Mucosa of descending colon (tissue), 3 donors: ENCODE results near the gene SYNJ2. TPM values are rescaled to one million over a fixed set of nuclear protein-coding genes. Genes with fewer than 3 reads are reported as not detected.

ENCODE experiments used
- ATAC-seq: fragments of 200-7000 bp; cut with Tn5 transposase; one replicate; pipeline ENCODE4 v1.9.1; 2020; ENCODE audit warnings: mild to moderate bottlenecking, moderate library complexity
- DNase-seq, 3 donors: peaks; one replicate each; pipeline ENCODE4 v3.0.0-alpha.2; 2020
- H3K36me3 ChIP-seq: fragments of 200-600 bp; one replicate; pipeline ENCODE4 v1.8.0; 2021; ENCODE audit warnings: low read depth, mild to moderate bottlenecking
- H3K4me1 ChIP-seq: fragments of 200-600 bp; one replicate; pipeline ENCODE4 v1.8.0; 2021; ENCODE audit warnings: low read depth, mild to moderate bottlenecking
- H3K4me3 ChIP-seq: fragments of 200-600 bp; one replicate; pipeline ENCODE4 v1.8.0; 2021; ENCODE audit warnings: mild to moderate bottlenecking
- H3K9me3 ChIP-seq: fragments of 200-600 bp; one replicate; pipeline ENCODE4 v1.8.0; 2021; ENCODE audit warnings: mild to moderate bottlenecking
- intact Hi-C, 2 donors: fragments of 100-400 bp; cut with DNase I in 1 of 2; cut with micrococcal nuclease in 1 of 2; formaldehyde crosslinking; loops; one replicate each; pipeline versions ENCODE4 v1.11.0 to v1.11.1; 2022; cut with DNase I, micrococcal nuclease
- total RNA-seq, 3 donors: library from RNA; stranded (reverse); fragmentation: NEBNext Ultra II Directional in 2 of 3; extraction: Animal tissue kit (Norgen Biotek cat#: 25700) in 2 of 3; gene quantifications; one replicate each; pipeline versions ENCODE4 v1.2.1 to v1.2.4, GENCODE V29; 2021 to 2023
- TF ChIP-seq, protein P1 (sequence below): fragments of 200-600 bp; IDR thresholded peaks from one replicate; pipeline ENCODE4 v1.8.0; 2022; ENCODE audit warnings: antibody characterized with exemption, mild to moderate bottlenecking
- donor health status: DM: no; HTN: no; CAD: no; lungs with moderate emphysema.
- donor health status: DM: no; HTN: no; CAD: no.
- donor health status: DM: no; HTN: yes; CAD: no.

Gene SYNJ2
- total RNA-seq, 3 donors from 2014 or later: 28.3 to 45.9 (median 39.6) TPM

DNA sequence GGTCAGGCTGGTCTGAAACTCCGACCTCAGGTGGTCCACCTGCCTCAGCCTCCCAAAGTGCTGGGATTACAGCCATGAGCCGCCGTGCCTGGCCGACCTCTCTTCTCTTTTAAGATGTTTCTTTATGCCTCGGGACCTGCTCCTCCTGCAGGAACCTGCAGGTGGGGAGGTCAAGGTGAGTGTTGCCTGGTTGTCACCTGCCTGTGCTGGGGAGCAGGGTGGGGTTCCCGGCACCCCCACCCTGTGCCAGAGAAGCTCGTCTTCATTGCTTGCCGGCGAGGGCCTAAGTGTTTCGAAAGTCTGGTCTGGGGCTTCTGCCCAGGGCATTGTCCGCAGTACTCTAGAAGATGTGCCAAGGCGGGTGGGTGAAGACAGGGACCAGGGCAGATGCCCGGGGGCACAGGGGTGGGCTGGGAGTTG lies 36.0 kb downstream of the SYNJ2 start:
- DNase-seq: peak in 1 of 3 donors; percentile 14
- TF ChIP-seq, protein P1, sequence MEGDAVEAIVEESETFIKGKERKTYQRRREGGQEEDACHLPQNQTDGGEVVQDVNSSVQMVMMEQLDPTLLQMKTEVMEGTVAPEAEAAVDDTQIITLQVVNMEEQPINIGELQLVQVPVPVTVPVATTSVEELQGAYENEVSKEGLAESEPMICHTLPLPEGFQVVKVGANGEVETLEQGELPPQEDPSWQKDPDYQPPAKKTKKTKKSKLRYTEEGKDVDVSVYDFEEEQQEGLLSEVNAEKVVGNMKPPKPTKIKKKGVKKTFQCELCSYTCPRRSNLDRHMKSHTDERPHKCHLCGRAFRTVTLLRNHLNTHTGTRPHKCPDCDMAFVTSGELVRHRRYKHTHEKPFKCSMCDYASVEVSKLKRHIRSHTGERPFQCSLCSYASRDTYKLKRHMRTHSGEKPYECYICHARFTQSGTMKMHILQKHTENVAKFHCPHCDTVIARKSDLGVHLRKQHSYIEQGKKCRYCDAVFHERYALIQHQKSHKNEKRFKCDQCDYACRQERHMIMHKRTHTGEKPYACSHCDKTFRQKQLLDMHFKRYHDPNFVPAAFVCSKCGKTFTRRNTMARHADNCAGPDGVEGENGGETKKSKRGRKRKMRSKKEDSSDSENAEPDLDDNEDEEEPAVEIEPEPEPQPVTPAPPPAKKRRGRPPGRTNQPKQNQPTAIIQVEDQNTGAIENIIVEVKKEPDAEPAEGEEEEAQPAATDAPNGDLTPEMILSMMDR: no peak
- Histone ChIP-seq H3K36me3 (no peaks in the 10 kb centered on the region), H3K4me3 (no peak overlapping the region), H3K4me1 (no peaks in the 10 kb centered on the region), H3K9me3 (no peaks in the 10 kb centered on the region)
- intact Hi-C loops: no loop called here
- ATAC-seq: no peak

DNA sequence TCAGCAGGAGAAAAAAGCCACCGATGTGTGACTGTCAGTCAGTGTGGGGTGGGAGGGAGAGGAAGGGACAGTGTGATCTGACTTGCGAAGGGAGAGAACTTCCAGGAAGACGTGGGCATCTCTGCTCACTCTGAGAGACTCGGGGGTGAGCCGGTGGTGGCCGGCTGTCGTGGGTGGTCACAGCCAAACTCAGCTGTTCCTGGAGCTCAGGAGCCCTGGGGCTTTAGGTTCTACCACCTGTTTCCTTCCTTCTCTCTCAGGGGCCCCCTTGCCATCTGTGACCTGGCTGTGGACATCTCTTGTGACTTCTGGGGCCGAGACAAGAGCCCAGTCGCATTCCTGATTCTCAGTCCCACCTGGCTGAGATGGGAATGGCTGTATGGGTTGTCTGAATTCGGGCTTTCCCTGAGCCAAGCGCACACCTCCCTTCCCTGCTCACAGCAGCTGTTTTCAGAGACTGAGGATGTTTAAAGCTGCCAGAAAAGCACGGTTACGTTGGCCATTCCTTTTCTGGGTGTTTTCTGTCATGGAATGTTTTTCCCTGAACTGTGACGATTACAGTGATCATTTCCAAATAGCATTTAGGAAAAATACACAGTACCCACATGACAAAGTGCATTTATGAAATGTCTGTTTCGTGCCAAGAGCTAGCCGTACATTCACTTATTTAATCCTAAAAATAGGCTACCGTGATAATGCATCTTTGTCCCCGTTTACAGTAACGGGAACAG lies 36.5 kb downstream of the SYNJ2 start:
- intact Hi-C loops: no loop called here
- Histone ChIP-seq H3K9me3 (no peaks in the 10 kb centered on the region), H3K4me1 (no peaks in the 10 kb centered on the region), H3K36me3 (no peaks in the 10 kb centered on the region), H3K4me3 (no peak overlapping the region)
- TF ChIP-seq, protein P1: no peak
- DNase-seq (no peak), ATAC-seq (no peak)

DNA sequence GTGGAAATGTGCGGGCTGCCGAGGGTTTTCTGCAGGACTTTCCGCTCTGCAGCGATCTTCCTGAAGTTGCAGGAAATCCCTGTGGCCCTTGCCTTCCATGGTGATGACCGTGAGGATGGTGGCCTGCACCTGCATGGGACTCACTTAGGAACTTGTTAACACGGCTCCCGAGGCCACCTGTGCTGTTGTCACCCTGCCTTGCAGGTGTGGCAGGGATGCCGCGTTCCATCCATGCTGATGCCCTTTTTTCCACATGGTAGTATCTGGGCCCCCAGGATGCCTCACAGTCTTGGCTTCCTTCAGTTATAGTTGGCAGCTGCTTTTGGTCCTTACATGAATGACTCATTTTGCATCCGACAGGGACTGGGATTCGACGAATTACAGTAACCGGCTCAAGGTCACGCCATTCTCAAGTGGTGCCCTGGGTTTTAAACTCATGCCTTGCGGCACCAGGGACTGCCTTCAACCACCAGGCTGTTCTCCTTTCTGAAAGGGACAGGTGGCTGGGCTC lies 37.2 kb downstream of the SYNJ2 start:
- Histone ChIP-seq H3K4me3 (no peak overlapping the region), H3K9me3 (no peaks in the 10 kb centered on the region), H3K36me3 (no peaks in the 10 kb centered on the region), H3K4me1 (no peaks in the 10 kb centered on the region)
- ATAC-seq: no peak
- intact Hi-C loops: no loop called here
- peak in 1 of 3 donors; percentile 25 for DNase-seq
- TF ChIP-seq, protein P1: no peak

DNA sequence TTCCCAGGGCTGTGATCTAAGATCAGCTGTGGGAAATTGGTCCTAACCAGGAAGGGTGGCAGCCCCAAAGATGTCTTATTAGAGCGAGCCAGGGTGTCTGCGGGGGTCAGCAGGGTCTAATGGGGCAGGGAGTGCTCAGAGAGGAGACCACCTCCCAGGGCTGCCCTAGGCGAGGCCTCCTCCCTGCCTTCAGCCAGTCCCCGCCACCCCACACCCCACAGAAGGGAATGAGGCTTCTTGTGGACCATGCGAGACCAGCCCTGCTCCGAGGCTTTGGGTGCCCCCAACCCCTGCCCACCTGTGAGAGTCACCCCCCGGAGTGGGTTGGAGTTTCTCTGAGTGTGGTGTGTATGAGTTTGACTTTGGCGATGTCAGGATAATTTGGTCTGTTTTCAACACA lies 37.8 kb downstream of the SYNJ2 start:
- intact Hi-C loops: no loop called here
- Histone ChIP-seq H3K9me3 (no peaks in the 10 kb centered on the region), H3K4me3 (no peak overlapping the region), H3K4me1 (no peaks in the 10 kb centered on the region), H3K36me3 (no peaks in the 10 kb centered on the region)
- ATAC-seq (no peak), DNase-seq (peak in 1 of 3 donors; percentile 22)
- TF ChIP-seq, protein P1: no peak

DNA sequence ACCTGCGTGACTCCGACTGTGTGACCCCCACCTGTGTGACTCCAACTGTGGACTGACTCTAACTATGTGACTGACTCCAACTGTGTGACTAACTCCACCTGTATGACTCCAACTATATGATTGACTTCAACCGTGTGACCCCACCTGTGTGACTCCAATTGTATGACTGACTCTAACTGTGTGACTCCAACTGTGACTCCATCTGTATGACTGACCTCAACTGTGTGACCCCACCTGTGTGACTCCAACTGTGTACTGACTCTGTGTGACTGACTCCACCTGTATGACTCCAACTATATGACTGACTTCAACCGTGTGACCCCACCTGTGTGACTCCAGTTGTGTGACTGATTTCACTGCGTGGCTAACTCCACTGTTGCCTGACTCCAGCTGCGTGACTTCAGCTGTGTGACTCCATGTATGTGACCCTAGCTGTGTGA lies 38.6 kb downstream of the SYNJ2 start:
- intact Hi-C loops: no loop called here
- TF ChIP-seq, protein P1: no peak
- ATAC-seq (peak; percentile 74), DNase-seq (no peak)
- Histone ChIP-seq H3K9me3 (no peaks in the 10 kb centered on the region), H3K4me1 (no peaks in the 10 kb centered on the region), H3K36me3 (no peaks in the 10 kb centered on the region), H3K4me3 (no peak overlapping the region)
